Superior temporal gyrus (tissue), 1 donor: ENCODE results near the gene SYNPR.
"Not testable (repeated sequence)": the region's sequence is repeated elsewhere in the genome, so short reads cannot be mapped to it uniquely, and the experiment has no call there.

ENCODE experiments used
- DNase-seq: peaks from one replicate; pipeline ENCODE4 v3.0.0-alpha.2; 2016; ENCODE audit errors: extremely low spot score

The SYNPR gene

GRCh38 chr3:63278171-63279004 is at the start of gene SYNPR:
Gene SYNPR, plus strand, starts transcription at chr3:63278308.
- DNase-seq: no peak

- DNase-seq: peak; percentile 82
Measured at GRCh38 chr3:63228677-63229076, 49.4 kb upstream of the SYNPR start.

- DNase-seq: no peak
Measured at GRCh38 chr3:63230146-63230545, 48.0 kb upstream of the SYNPR start.

- no peak for DNase-seq
Measured at GRCh38 chr3:63231643-63232042, 46.5 kb upstream of the SYNPR start.

- DNase-seq: peak; percentile 72
Measured at GRCh38 chr3:63232764-63233396, 45.2 kb upstream of the SYNPR start.

GRCh38 chr3:63240381-63240902 is 37.7 kb upstream of the SYNPR start:
- no peak for DNase-seq

- DNase-seq: no peak
Measured at GRCh38 chr3:63242124-63242523, 36.0 kb upstream of the SYNPR start.

- DNase-seq: peak; percentile 32
Measured at GRCh38 chr3:63244486-63244885, 33.6 kb upstream of the SYNPR start.

GRCh38 chr3:63245726-63246241 is 32.3 kb upstream of the SYNPR start:
- DNase-seq: no peak

GRCh38 chr3:63248015-63248414 is 30.1 kb upstream of the SYNPR start:
- DNase-seq: no peak

- DNase-seq: no peak
Measured at GRCh38 chr3:63251499-63251898, 26.6 kb upstream of the SYNPR start.

- not testable (repeated sequence) for DNase-seq
Measured at GRCh38 chr3:63255819-63256218, 22.3 kb upstream of the SYNPR start.

GRCh38 chr3:63264716-63265115 is 13.4 kb upstream of the SYNPR start:
- no peak for DNase-seq

- DNase-seq: no peak
Measured at GRCh38 chr3:63274359-63274758, 3.7 kb upstream of the SYNPR start.

- DNase-seq: peak; percentile 47
Measured at GRCh38 chr3:63279005-63279841, 1.1 kb downstream of the SYNPR start.

- DNase-seq: no peak
Measured at GRCh38 chr3:63287610-63288009, 9.5 kb downstream of the SYNPR start.

GRCh38 chr3:63290686-63291085 is 12.6 kb downstream of the SYNPR start:
- DNase-seq: no peak

- no peak for DNase-seq
Measured at GRCh38 chr3:63294332-63294731, 16.2 kb downstream of the SYNPR start.

- no peak for DNase-seq
Measured at GRCh38 chr3:63295356-63295755, 17.2 kb downstream of the SYNPR start.

- DNase-seq: no peak
Measured at GRCh38 chr3:63295806-63296205, 17.7 kb downstream of the SYNPR start.

GRCh38 chr3:63296249-63296648 is 18.1 kb downstream of the SYNPR start:
- DNase-seq: no peak

- no peak for DNase-seq
Measured at GRCh38 chr3:63303238-63303637, 25.1 kb downstream of the SYNPR start.
